GM23338 (cell line): ENCODE data around the gene PEAK3. TPM values are rescaled to one million over a fixed set of nuclear protein-coding genes. Genes with fewer than 3 reads are reported as not detected.

Experiments used
- ATAC-seq: fragments of 200-7000 bp; cut with Tn5 transposase; 3 replicates; pipeline ENCODE4 v1.9.1; 2020
- DNase-seq: peaks from one replicate; pipeline ENCODE4 v3.0.0-alpha.2; 2015; ENCODE audit warnings: low spot score
- H2AFZ ChIP-seq: fragments of 200-600 bp; sonication (generic); 2 replicates; pipeline ENCODE4 v1.8.0; 2016; ENCODE audit warnings: antibody characterized with exemption, mild to moderate bottlenecking, moderate library complexity
- H3F3A ChIP-seq: fragments of 200-600 bp; sonication (generic); replicated peaks from 2 replicates; pipeline ENCODE4 v1.8.0; 2017; ENCODE audit warnings: antibody characterized with exemption, mixed run types, low read depth
- H3K27ac ChIP-seq: fragments of 200-600 bp; sonication (generic); 2 replicates; pipeline ENCODE4 v1.6.1; 2016; ENCODE audit warnings: low read depth
- H3K27me3 ChIP-seq: fragments of 200-600 bp; sonication (generic); 2 replicates; pipeline ENCODE4 v1.8.0; 2016; ENCODE audit warnings: mild to moderate bottlenecking, mixed run types, moderate library complexity; ENCODE audit not compliant: insufficient read depth
- H3K36me3 ChIP-seq: fragments of 200-600 bp; sonication (generic); 2 replicates; pipeline ENCODE4 v1.8.0; 2016; ENCODE audit warnings: mild to moderate bottlenecking; ENCODE audit not compliant: insufficient read depth
- H3K4me1 ChIP-seq: fragments of 200-600 bp; sonication (generic); 2 replicates; pipeline ENCODE4 v1.8.0; 2016; ENCODE audit warnings: mild to moderate bottlenecking, moderate library complexity; ENCODE audit not compliant: insufficient read depth
- H3K4me2 ChIP-seq: fragments of 200-600 bp; sonication (generic); 2 replicates; pipeline ENCODE4 v1.7.1; 2017; ENCODE audit warnings: mixed run types
- H3K4me3 ChIP-seq: fragments of 200-600 bp; sonication (generic); 2 replicates; pipeline ENCODE4 v1.6.1; 2016; ENCODE audit warnings: mixed run types
- H3K79me2 ChIP-seq: fragments of 200-600 bp; sonication (generic); replicated peaks from 2 replicates; pipeline ENCODE4 v1.8.0; 2017; ENCODE audit warnings: mild to moderate bottlenecking; ENCODE audit not compliant: insufficient read depth
- H3K9me2 ChIP-seq: fragments of 200-600 bp; sonication (generic); 2 replicates; pipeline ENCODE4 v1.8.0; 2017; ENCODE audit not compliant: insufficient read depth
- H4K20me1 ChIP-seq: fragments of 200-600 bp; sonication (generic); replicated peaks from 2 replicates; pipeline ENCODE4 v1.8.0; 2017; ENCODE audit warnings: mild to moderate bottlenecking; ENCODE audit not compliant: insufficient read depth
- H3K27ac Mint-ChIP-seq: 2 replicates; pipeline ENCODE4 v1.8.0; 2020; ENCODE audit warnings: inconsistent platforms, mild to moderate bottlenecking, moderate library complexity, mixed read lengths
- H3K27me3 Mint-ChIP-seq: 3 replicates; pipeline ENCODE4 v1.8.0; 2022; ENCODE audit warnings: low read depth, mild to moderate bottlenecking, moderate library complexity, mixed read lengths, inconsistent platforms; ENCODE audit not compliant: insufficient read depth, poor library complexity
- H3K36me3 Mint-ChIP-seq: 3 replicates; pipeline ENCODE4 v1.8.0; 2021; ENCODE audit warnings: low read depth, mild to moderate bottlenecking, inconsistent platforms, moderate library complexity, mixed read lengths
- H3K4me1 Mint-ChIP-seq: 3 replicates; pipeline ENCODE4 v1.8.0; 2020; ENCODE audit warnings: mild to moderate bottlenecking, inconsistent platforms, mixed read lengths
- H3K4me3 Mint-ChIP-seq: 3 replicates; pipeline ENCODE4 v1.8.0; 2021; ENCODE audit warnings: moderate library complexity, mild to moderate bottlenecking, inconsistent platforms, mixed read lengths
- H3K9me3 Mint-ChIP-seq: 3 replicates; pipeline ENCODE4 v1.8.0; 2020; ENCODE audit warnings: moderate library complexity, mild to moderate bottlenecking, inconsistent platforms, mixed read lengths
- CREB1 ChIP-seq: fragments of 250-450 bp; sonication (Bioruptor Pico); IDR thresholded peaks from 2 replicates; pipeline ENCODE4 v1.5.0; 2020; ENCODE audit warnings: low read depth, mild to moderate bottlenecking, moderate library complexity
- CTCF ChIP-seq, 2 experiments: fragments of 200-600 bp in 1 of 2; sonication (generic) in 1 of 2; conservative IDR thresholded peaks; 2 replicates each; pipeline versions ENCODE4 v1.5.1 to v1.6.1; 2016 to 2017; ENCODE audit warnings: antibody characterized with exemption in 2 of 2, low read depth in 2 of 2, mild to moderate bottlenecking in 2 of 2, moderate library complexity in 1 of 2
- EZH2 ChIP-seq: fragments of 200-600 bp; sonication (generic); IDR thresholded peaks from one replicate; pipeline ENCODE4 v1.8.0; 2017; ENCODE audit warnings: antibody characterized with exemption, mild to moderate bottlenecking, low read depth; ENCODE audit not compliant: unreplicated experiment
- EZH2phosphoT487 ChIP-seq: fragments of 200-600 bp; sonication (generic); IDR thresholded peaks from one replicate; pipeline ENCODE4 v1.8.1; 2018; ENCODE audit warnings: antibody characterized with exemption; ENCODE audit not compliant: unreplicated experiment
- JUNB ChIP-seq: IDR thresholded peaks from one replicate; pipeline ENCODE4 v1.6.1; 2016; ENCODE audit warnings: antibody characterized with exemption; ENCODE audit not compliant: unreplicated experiment
- NANOG ChIP-seq: IDR thresholded peaks from 2 replicates; pipeline ENCODE4 v1.6.1; 2016; ENCODE audit warnings: antibody characterized with exemption, borderline replicate concordance
- POLR2AphosphoS5 ChIP-seq: IDR thresholded peaks from 2 replicates; pipeline ENCODE4 v1.6.1; 2016; ENCODE audit warnings: antibody characterized with exemption, low read depth
- STAT1 ChIP-seq: IDR thresholded peaks from one replicate; pipeline ENCODE4 v1.6.1; 2016; ENCODE audit warnings: antibody characterized with exemption; ENCODE audit not compliant: unreplicated experiment
- ZNF114 ChIP-seq: fragments of 250-450 bp; sonication (Bioruptor Pico); IDR thresholded peaks from 2 replicates; pipeline ENCODE4 v1.5.0; 2020; ENCODE audit warnings: mild to moderate bottlenecking, moderate library complexity
- ZNF331 ChIP-seq: fragments of 250-450 bp; sonication (Bioruptor Pico); IDR thresholded peaks from 2 replicates; pipeline ENCODE4 v1.5.0; 2020; ENCODE audit warnings: low read depth, mild to moderate bottlenecking, moderate library complexity
- ZNF462 ChIP-seq: fragments of 250-450 bp; sonication (Bioruptor Pico); IDR thresholded peaks from 2 replicates; pipeline ENCODE4 v1.5.0; 2020; ENCODE audit warnings: mild to moderate bottlenecking, moderate library complexity
- polyA plus RNA-seq: library from polyadenylated mRNA; unstranded; fragments of >200 nt; fragmentation: Nextera tagmentation; extraction: Ambion mirVana; gene quantifications from 2 replicates; pipeline ENCODE4 v1.2.1, GENCODE V29; 2016
- total RNA-seq: library from RNA; depleted of rRNA; stranded (reverse); fragments of >200 nt; shearing (Covaris generic); gene quantifications from 2 replicates; pipeline ENCODE4 v1.2.3, GENCODE V29; 2014
- TF ChIP-seq, protein P1 (sequence below): IDR thresholded peaks from one replicate; pipeline ENCODE4 v1.6.1; 2018; ENCODE audit warnings: antibody characterized with exemption; ENCODE audit not compliant: unreplicated experiment
- TF ChIP-seq, protein P2 (sequence below): IDR thresholded peaks from 2 replicates; pipeline ENCODE4 v1.6.1; 2016; ENCODE audit warnings: antibody characterized with exemption

Gene PEAK3
- total and polyA plus RNA-seq, 2 experiments from 2014 or later: not detected

DNA sequence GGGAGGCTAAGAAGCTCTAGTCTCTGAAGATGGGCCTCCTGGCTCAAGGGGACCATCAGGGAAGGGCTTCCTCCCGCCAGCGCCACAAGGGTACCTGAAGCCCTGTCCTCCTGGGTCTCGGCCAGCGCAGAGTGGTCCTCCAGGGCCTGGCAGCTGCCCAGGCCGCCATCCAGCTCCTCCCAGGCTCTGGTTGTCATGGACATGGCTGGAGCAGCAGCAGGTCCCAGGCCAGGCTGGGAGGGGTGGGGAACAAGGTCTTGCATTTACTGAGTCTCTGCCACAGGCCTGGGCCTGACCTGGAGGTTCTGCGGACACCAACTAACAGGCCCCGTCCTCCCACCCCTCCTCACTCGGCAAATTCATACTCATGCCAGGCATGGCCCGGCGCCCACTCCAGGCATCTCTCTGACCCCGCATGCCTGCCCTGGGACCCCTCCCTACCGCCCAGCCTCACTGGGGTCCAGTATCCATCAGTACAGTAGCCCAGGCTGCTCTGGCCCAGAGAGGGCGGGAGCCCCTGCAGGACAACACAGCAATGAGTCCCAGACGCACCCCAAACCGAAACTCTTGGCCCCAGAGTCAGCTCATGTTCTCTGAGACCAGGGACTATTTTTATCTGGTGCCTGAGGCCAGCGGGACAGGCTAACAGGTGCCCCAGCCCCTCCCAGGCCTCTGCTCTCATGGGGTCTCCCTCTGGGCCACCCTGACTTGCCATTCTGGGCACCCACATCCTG lies 26.7 kb downstream of the PEAK3 start:
- no peak for TF ChIP-seq STAT1
- TF ChIP-seq, protein P1, sequence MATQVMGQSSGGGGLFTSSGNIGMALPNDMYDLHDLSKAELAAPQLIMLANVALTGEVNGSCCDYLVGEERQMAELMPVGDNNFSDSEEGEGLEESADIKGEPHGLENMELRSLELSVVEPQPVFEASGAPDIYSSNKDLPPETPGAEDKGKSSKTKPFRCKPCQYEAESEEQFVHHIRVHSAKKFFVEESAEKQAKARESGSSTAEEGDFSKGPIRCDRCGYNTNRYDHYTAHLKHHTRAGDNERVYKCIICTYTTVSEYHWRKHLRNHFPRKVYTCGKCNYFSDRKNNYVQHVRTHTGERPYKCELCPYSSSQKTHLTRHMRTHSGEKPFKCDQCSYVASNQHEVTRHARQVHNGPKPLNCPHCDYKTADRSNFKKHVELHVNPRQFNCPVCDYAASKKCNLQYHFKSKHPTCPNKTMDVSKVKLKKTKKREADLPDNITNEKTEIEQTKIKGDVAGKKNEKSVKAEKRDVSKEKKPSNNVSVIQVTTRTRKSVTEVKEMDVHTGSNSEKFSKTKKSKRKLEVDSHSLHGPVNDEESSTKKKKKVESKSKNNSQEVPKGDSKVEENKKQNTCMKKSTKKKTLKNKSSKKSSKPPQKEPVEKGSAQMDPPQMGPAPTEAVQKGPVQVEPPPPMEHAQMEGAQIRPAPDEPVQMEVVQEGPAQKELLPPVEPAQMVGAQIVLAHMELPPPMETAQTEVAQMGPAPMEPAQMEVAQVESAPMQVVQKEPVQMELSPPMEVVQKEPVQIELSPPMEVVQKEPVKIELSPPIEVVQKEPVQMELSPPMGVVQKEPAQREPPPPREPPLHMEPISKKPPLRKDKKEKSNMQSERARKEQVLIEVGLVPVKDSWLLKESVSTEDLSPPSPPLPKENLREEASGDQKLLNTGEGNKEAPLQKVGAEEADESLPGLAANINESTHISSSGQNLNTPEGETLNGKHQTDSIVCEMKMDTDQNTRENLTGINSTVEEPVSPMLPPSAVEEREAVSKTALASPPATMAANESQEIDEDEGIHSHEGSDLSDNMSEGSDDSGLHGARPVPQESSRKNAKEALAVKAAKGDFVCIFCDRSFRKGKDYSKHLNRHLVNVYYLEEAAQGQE: no peak
- TF ChIP-seq ZNF114 (CRISPR knock-in tag): no peak
- no peak for TF ChIP-seq POLR2AphosphoS5
- no peak for TF ChIP-seq EZH2phosphoT487
- no peak for TF ChIP-seq CREB1 (CRISPR knock-in tag)
- no peak for TF ChIP-seq EZH2
- no peak for TF ChIP-seq JUNB
- no peak for TF ChIP-seq ZNF462 (CRISPR knock-in tag)
- no peak for TF ChIP-seq CTCF (conservative IDR thresholded peaks at IDR 0.05; ENCODE audit: low read depth in 2 of 2)
- TF ChIP-seq, protein P2, sequence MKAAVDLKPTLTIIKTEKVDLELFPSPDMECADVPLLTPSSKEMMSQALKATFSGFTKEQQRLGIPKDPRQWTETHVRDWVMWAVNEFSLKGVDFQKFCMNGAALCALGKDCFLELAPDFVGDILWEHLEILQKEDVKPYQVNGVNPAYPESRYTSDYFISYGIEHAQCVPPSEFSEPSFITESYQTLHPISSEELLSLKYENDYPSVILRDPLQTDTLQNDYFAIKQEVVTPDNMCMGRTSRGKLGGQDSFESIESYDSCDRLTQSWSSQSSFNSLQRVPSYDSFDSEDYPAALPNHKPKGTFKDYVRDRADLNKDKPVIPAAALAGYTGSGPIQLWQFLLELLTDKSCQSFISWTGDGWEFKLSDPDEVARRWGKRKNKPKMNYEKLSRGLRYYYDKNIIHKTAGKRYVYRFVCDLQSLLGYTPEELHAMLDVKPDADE: no peak
- TF ChIP-seq ZNF331 (CRISPR knock-in tag): no peak
- no peak for TF ChIP-seq NANOG
- no peak for DNase-seq
- no peaks in the 10 kb centered on the region for H3K9me2 ChIP-seq
- no peak overlapping the region for H3K4me3 ChIP-seq
- H3K79me2 ChIP-seq: no peaks in the 10 kb centered on the region
- Mint-ChIP-seq H3K9me3 (no peaks in the 10 kb centered on the region), H3K27ac (no peak overlapping the region), H3K27me3 (peaks cover 36% of the 10 kb centered on the region), H3K36me3 (no peaks in the 10 kb centered on the region), H3K4me1 (peaks cover 3% of the 10 kb centered on the region; the same call in 2 of the 3 replicates), H3K4me3 (no peak overlapping the region)
- ATAC-seq: no peak
- peaks cover 5% of the 10 kb centered on the region; the same call in 1 of the 2 replicates for H3K4me1 ChIP-seq
- H2AFZ ChIP-seq: no peak overlapping the region
- H4K20me1 ChIP-seq: no peaks in the 10 kb centered on the region
- no peaks in the 10 kb centered on the region for H3K36me3 ChIP-seq
- no peak overlapping the region for H3K4me2 ChIP-seq
- peaks cover 4% of the 10 kb centered on the region; the same call in 1 of the 2 replicates for H3F3A ChIP-seq
- peaks cover 21% of the 10 kb centered on the region for H3K27me3 ChIP-seq
- no peak overlapping the region for H3K27ac ChIP-seq
